Activated effector memory CD4-positive, alpha-beta T cell treated with Interleukin-2 at 50 U/mL for 16 hours (primary cell): ENCODE data around the gene PRKCH.
"Not testable (repeated sequence)": the region's sequence is repeated elsewhere in the genome, so short reads cannot be mapped to it uniquely, and the experiment has no call there.

Source experiments
- DNase-seq: peaks from one replicate; pipeline ENCODE4 v3.0.0-alpha.2; 2020

The PRKCH gene

DNA sequence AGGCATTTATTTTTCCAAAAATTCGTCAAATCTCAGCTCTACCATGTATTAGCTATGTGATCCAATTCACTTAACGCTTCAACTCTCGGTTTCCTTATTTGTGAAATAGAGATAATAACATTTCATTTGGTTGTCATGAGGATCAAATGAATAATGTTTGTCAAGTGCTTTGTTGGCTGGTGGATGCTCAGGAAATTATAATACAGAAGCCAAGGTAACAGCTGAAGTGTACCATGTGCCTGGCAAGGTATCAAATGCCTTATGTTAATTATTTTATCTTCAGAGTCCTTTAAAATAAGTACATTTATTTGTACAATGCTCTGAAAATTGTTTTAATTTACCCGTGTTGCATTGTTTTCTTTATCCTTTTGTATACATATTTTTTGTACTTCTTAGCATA, 6.1 kb upstream of the PRKCH start:
- DNase-seq: no peak

DNA sequence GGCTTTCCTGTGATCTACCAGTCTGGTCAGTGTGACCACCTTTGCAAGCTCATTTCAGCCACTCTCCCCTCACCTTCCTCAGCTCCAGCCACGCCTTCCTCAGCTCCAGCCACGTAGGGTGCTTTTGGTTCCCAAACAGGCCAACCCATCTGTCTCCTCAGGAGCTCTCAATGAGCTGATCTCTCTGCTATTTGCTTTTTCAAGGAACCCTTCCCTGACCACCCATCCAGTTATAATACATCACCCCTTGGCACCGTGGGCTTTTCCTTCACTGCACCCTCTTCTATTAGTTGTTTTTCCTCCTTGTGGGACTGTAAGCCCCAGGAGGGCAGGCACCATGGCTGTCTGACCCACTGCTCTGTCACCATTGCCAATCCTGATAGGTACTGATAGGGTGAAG, 2.3 kb upstream of the PRKCH start:
- DNase-seq: no peak

DNA sequence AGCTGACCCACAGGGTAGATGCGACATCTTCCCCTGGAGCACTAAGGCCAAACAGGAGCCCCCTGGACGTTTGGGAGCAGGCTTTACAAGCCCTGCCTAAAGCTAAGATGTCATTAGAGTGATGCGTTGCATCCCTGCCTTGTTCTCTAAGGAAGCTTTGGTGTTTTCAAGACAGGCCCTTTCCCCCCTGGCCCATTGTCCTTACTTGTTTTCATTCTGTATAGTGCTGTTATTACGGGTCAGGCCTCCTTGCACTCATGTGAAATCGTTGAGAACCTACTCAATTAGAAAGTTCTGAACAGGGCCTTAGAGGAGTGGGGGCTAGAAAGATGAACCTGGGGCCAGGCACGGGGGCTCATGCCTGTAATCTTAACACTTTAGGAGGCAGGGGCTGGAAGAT, 1.7 kb upstream of the PRKCH start:
- no peak for DNase-seq

DNA sequence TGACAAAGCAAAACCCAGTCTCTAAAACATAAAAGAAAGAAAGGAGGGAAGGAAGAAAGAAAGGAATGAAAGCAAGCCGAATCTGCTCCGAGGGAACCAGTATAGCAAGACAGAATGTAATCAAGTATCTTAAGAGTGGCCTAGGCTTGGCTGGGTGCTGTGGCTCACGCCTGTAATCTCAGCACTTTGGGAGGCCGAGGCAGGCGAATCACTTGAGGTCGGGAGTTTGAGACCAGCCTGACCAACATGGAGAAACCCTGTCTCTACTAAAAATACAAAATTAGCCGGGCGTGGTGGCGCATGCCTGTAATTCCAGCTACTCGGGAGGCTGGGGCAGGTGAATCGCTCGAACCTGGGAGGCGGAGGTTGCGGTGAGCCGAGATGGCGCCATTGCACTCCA, 1.2 kb upstream of the PRKCH start:
- not testable (repeated sequence) for DNase-seq

DNA sequence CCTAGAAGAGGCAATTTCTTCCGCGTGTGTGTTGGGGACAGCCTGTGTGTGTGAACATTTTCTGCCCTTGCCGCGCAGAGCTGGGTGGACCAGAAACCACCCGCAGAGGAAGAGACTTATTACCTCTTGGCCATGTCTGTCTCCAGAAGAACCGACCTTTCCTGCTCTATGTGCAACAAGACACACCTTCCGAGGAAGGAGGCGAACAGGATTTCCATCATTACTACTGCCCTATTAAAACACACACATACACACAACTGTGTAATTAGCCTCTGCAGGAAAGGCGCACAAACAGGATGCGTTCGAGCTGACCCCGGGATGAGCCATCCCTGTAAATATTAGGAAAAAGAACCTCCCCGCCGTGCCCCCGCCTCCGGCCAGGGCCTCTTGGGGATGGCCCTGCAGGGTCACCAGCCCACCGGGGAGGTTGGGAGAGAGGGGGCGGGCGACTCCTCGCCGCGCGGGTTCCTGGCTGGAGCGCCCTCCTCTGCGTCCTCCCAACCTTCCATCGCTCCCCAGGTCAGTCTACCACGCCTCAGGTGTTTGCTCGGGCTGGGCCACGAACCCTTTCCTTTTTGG, 484 bp upstream of the PRKCH start:
- no peak for DNase-seq

DNA sequence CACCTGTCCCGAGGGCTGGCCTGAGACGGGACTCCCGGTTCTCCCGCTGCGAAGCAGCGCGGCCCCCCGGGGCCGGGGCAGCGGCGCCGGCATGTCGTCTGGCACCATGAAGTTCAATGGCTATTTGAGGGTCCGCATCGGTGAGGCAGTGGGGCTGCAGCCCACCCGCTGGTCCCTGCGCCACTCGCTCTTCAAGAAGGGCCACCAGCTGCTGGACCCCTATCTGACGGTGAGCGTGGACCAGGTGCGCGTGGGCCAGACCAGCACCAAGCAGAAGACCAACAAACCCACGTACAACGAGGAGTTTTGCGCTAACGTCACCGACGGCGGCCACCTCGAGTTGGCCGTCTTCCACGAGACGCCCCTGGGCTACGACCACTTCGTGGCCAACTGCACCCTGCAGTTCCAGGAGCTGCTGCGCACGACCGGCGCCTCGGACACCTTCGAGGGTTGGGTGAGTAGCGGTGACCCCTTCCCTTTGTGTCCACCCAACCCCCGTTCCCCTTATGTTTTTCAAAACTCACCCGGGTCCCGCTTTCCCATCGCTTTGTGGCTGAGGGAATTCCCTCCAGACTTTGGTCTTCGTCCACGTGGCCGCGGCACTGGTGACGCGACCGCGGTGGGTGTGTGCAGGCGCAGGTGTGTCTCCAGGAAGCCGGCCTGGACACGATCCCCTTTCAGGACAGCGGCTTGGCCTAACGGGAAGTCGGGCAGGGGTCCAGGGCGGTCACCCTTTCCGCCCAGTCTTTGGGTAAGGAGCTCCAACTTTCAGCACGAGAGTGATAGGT, 826 bp downstream of the PRKCH start:
- DNase-seq: peak; percentile 32

- DNase-seq: no peak
Observed at GRCh38 chr14:61322799-61323290, 1.5 kb downstream of the PRKCH start.

DNA sequence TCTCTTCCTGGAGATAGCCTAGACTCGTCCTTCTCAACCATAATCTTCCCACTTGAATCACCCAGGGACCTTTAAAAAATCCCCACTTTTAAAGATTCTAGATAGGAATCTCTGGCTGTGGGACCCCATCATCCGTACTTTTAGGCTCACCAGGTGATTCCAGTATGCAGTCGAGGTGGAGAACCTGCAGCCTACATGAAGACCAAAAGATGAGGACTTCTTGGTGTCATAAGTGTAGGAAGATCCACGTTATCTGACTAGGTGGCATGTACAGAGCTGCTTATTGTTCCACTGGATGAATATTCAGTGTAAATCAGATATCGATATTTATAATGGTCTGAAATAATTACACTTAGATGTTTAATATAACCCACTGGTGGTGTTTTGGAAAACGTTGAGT, 2.6 kb downstream of the PRKCH start:
- DNase-seq: no peak

- no peak for DNase-seq
Observed at GRCh38 chr14:61325166-61325565, 3.8 kb downstream of the PRKCH start.

- DNase-seq: no peak
Observed at GRCh38 chr14:61326146-61326545, 4.8 kb downstream of the PRKCH start.

DNA sequence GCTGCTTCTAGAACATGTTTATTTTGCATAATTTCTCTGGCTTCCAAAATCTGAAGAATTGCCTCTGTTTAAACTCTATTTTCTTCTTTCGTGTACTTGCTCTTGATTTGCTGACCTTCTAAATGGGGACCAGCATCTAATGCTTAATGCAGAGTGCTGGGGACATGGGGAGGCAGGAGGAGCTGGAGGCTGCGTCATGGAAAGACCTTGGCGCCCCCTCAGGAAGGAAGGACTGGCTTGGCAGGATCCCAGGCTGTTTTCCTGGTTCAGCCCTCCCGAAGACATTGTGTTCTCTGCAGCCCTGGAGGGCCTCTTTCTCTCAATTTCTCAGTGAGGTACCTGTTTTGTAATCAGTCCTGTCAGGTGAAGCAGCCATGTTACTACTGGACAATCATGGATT, 5.5 kb downstream of the PRKCH start:
- DNase-seq: no peak

DNA sequence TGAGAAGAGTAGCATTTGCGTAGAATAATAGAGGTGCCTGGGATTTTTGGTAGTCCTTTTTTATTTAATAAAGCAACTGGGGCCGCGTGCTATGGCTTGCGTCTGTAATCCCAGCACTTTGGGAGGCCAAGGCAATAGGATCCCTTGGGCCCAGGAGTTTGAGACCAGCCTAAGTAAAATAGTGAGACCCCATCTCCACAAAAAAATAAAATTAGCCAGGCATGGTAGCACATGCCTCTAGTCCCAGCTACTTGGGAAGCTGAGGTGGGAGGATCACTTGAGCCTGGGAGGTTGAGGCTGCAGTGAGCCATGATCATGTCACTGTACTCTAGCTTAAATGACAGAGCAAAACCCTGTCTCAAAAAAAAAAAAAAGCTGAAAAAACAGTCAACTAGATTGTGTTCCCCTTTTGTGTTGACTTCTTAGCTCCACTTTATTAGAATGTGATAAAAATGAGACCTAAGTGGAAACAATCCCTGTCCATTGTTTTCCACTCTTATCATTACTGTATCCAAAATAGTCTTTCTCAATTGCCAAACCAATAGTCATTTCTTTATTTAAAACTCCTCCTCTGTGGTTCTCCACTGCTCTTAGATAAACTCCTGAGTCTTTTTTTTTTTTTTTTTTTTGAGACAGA, 7.4 kb downstream of the PRKCH start:
- no peak for DNase-seq

DNA sequence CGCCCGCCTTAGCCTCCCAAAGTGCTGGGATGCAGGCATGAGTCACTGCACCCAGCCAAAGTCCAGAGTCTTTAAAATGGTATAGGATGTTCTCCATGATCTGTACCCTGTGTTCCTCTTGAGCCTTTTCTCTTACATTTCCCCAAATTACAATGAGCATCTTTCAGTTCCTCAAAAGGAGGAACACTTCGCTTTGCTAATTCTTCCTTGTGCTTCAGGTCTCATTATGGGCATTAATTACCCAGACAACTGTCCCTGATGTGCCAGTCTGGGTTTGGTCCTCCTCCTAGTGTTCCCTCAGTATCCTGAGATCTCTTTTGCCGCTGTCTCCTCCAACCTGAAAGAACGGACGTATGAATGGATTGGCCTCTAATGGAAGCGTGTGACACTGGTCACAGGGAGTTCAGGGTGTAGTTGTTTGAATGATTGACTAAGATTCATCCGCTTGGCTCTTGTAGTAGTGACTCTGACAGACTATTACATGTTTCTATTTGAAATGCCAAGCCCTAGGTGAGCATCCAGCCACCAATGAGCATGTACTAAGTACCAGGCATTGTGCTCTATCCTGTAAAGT, 8.2 kb downstream of the PRKCH start:
- no peak for DNase-seq

DNA sequence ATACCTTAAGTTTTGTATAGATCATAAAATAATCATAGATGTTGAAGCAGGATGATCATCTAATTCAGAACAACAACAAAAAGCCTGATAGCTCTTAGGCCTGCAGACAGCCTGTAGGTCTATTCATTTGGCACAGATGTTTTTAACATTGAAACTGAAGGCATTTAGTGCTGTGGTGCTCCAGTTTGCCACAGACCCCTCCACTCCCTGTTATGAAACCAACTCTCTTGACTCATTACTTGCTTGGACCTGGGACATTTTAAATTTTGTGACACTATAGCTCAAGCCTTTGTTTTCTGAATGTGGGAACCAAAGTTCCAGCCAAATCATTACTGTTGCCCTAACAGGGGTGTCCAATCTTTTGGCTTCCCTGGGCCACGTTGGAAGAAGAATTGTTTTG, 9.1 kb downstream of the PRKCH start:
- no peak for DNase-seq

DNA sequence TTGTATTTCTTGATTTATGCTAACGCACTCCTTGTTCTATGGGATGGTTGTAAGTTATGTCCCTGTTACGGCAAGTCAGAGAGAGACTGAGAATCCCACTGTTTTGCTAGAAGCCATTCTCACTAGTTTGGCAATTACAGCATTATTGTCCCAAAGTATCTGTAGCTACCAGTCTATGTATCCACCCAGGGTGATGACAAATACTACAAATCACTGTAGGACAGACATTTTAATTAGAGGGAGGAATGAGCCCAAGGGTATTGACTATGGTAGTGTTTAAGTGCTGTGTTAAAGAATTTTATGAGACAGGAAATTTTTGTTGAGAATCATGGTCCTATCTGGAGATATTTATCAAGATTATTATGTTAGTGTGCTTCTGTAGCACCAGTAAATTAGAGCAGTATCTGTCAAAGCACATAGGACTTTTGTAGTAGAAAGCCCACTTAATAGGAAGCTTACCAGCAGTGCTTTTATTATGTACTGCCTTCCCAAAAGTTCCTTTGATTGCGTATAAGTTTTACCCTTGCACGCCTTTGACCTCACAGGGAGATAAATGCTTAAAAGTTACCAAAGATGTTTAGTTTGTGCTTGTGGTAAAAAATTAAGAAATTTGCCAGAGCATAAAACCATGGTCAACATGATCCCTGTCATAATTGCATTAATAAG, 10.7 kb downstream of the PRKCH start:
- no peak for DNase-seq

DNA sequence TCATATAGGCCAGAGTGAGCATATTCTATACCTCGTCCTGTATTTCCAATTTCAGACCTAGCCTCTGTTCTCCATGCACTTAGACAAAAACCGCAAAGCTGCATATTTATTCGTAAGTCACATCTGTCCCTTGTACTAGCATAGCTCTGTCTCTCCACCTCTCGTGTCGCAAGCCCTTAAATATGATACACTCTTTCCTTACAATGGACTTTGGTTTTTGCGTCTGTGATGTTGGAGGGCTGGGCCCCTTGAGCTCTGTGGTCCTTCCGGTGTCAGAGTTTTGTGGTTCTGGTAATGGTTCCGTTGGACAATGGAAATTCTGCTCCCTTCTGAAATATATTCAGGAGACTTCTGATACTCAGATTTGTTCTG, 11.3 kb downstream of the PRKCH start:
- no peak for DNase-seq

- no peak for DNase-seq
Observed at GRCh38 chr14:61333087-61333486, 11.7 kb downstream of the PRKCH start.

- no peak for DNase-seq
Observed at GRCh38 chr14:61334197-61334701, 12.9 kb downstream of the PRKCH start.

DNA sequence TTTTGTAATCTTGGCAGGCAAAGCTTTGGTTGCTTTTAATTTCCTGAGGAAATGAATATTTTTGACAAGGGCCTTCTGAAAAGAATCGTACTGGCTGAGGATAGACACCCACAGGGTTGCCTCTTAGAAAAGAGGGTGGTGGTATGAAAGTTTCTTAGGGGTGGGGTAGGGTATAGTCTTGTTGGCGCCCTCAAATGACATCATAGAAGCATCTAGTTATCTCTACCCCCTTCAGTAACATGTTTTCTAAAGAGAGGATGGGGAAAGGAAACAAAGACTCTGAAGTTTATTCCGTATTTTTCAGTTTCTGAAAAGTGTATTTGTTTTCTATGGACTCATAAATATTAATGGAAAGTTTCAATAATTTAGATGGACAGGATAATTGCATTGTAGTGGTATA, 13.7 kb downstream of the PRKCH start:
- no peak for DNase-seq

DNA sequence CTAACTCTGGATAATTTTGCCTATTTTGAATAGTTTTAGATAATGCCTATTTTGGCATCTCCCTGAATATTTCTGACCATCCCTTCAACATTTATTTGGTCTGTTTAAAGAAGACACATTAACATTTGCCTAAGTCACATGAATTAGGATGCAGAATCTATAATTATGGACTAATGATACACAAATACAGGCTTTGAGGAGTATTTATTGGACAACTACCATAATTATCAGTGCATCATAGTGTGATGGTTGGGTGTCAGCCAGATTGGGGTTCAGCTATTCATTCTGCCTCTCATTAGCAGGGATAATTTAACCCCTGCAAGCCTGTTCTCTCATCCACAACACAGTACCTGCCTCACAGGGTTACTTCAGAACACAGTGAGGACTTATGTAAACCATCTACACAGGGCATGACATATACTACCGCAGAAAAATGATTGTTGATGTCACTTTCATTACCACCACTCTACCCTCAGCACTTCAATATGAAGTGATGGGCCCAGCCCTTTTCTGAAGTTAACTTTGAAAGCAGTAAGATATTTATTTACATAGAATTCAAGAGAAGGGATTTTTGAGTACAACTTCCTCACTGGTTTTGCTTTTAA, 14.4 kb downstream of the PRKCH start:
- no peak for DNase-seq

- DNase-seq: peak; percentile 71
Observed at GRCh38 chr14:61337893-61338292, 16.5 kb downstream of the PRKCH start.

GRCh38 chr14:61338457-61338856, 17.1 kb downstream of the PRKCH start:
- no peak for DNase-seq
